ENCODE results near the gene SPEF2.

DNA sequence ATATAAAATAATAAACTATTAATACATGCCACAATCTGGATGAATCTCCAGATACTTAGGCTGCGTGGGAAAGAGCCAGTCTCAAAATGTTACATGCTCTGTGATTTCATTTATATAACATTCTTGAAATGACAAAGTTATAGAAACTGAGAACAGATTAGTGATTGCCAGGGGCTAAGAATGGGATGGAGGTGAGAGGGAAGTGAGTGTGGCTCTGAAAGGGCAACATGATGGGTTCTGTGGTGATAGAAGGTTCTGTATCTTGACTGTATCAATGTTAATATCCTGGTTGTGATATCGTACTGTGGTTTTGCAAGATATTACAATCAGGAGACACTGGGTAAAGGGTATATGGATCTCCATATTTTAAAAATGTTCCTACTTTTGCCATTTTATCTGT is 50.7 kb downstream of the SPEF2 start:
- TF ChIP-seq, protein P1, sequence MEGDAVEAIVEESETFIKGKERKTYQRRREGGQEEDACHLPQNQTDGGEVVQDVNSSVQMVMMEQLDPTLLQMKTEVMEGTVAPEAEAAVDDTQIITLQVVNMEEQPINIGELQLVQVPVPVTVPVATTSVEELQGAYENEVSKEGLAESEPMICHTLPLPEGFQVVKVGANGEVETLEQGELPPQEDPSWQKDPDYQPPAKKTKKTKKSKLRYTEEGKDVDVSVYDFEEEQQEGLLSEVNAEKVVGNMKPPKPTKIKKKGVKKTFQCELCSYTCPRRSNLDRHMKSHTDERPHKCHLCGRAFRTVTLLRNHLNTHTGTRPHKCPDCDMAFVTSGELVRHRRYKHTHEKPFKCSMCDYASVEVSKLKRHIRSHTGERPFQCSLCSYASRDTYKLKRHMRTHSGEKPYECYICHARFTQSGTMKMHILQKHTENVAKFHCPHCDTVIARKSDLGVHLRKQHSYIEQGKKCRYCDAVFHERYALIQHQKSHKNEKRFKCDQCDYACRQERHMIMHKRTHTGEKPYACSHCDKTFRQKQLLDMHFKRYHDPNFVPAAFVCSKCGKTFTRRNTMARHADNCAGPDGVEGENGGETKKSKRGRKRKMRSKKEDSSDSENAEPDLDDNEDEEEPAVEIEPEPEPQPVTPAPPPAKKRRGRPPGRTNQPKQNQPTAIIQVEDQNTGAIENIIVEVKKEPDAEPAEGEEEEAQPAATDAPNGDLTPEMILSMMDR (IDR thresholded peaks at IDR 0.05; ENCODE audit: insufficient read depth, low read depth, low read length) = no peak
- no peak for TF ChIP-seq EZH2 (IDR thresholded peaks at IDR 0.05; ENCODE audit: insufficient read depth, low read length)

Measured in astrocyte (in vitro differentiated cells and primary cell).